ENCODE results near the gene TRIM8. TPM values are rescaled to one million over a fixed set of nuclear protein-coding genes. Genes with fewer than 3 reads are reported as not detected.

TRIM8 gene
- total RNA-seq, 1 donor from 2014 or later, result 31.4 TPM

GRCh38 chr10:102620138-102620590, 24.1 kb upstream of the TRIM8 start:
- no peak overlapping the region for H2AFZ ChIP-seq (replicated peaks)
- H3K79me2 ChIP-seq (ENCODE audit: low read depth), result no peaks in the 10 kb centered on the region
- no peak overlapping the region for H3K27ac Mint-ChIP-seq
- no peaks in the 10 kb centered on the region for H3K9me3 Mint-ChIP-seq
- peaks cover 5% of the 10 kb centered on the region for H4K20me1 ChIP-seq (ENCODE audit: low read depth)
- H3K27ac ChIP-seq, result no peak overlapping the region
- no peaks in the 10 kb centered on the region for H3K9me3 ChIP-seq (ENCODE audit: low read depth)
- H3K4me3 ChIP-seq, result no peak overlapping the region
- peaks cover 15% of the 10 kb centered on the region for H3K4me1 ChIP-seq
- peaks cover 9% of the 10 kb centered on the region for H3F3A ChIP-seq (ENCODE audit: low read depth)
- no peak for DNase-seq (ENCODE audit: low spot score)
- TF ChIP-seq EZH2phosphoT487 (IDR thresholded peaks at IDR 0.05) (no peak), CTCF (IDR thresholded peaks at IDR 0.05) (no peak), EZH2 (IDR thresholded peaks at IDR 0.05) (no peak)
- peaks cover 4% of the 10 kb centered on the region for H3K27me3 Mint-ChIP-seq (ENCODE audit: insufficient read depth, low read depth)
- no peak overlapping the region for H3K9ac ChIP-seq
- H3K36me3 Mint-ChIP-seq, result peaks cover 28% of the 10 kb centered on the region
- no peaks in the 10 kb centered on the region for H3K36me3 ChIP-seq
- no peaks in the 10 kb centered on the region for H3K27me3 ChIP-seq
- H3K4me3 Mint-ChIP-seq, result no peak overlapping the region
- no peak overlapping the region for H3K4me2 ChIP-seq
- peaks cover 13% of the 10 kb centered on the region for H3K4me1 Mint-ChIP-seq

- no peak overlapping the region for H3K27ac Mint-ChIP-seq
- Histone ChIP-seq H3K4me1 (peaks cover 21% of the 10 kb centered on the region), H3K9me3 (ENCODE audit: low read depth) (no peaks in the 10 kb centered on the region), H3F3A (ENCODE audit: low read depth) (peaks cover 16% of the 10 kb centered on the region), H4K20me1 (ENCODE audit: low read depth) (peaks cover under 1% of the 10 kb centered on the region), H2AFZ (replicated peaks) (no peak overlapping the region), H3K4me3 (no peak overlapping the region), H3K27ac (no peak overlapping the region), H3K4me2 (no peak overlapping the region), H3K9ac (no peak overlapping the region), H3K27me3 (no peaks in the 10 kb centered on the region), H3K79me2 (ENCODE audit: low read depth) (no peaks in the 10 kb centered on the region), H3K36me3 (no peaks in the 10 kb centered on the region)
- TF ChIP-seq CTCF (IDR thresholded peaks at IDR 0.05), result no peak
- TF ChIP-seq EZH2 (IDR thresholded peaks at IDR 0.05), result no peak
- TF ChIP-seq EZH2phosphoT487 (IDR thresholded peaks at IDR 0.05), result no peak
- H3K36me3 Mint-ChIP-seq, result peaks cover 30% of the 10 kb centered on the region
- H3K27me3 Mint-ChIP-seq (ENCODE audit: insufficient read depth, low read depth), result peaks cover 6% of the 10 kb centered on the region
- no peak overlapping the region for H3K4me3 Mint-ChIP-seq
- H3K9me3 Mint-ChIP-seq, result no peaks in the 10 kb centered on the region
- H3K4me1 Mint-ChIP-seq, result peaks cover 18% of the 10 kb centered on the region
- no peak for DNase-seq (ENCODE audit: low spot score)
These were observed 23.5 kb upstream of the TRIM8 start for GRCh38 chr10:102620591-102621442.

- no peaks in the 10 kb centered on the region for H3K79me2 ChIP-seq (ENCODE audit: low read depth)
- no peaks in the 10 kb centered on the region for H3K36me3 ChIP-seq
- H3K27ac Mint-ChIP-seq, result peak overlapping the region; percentile 92
- peaks cover 25% of the 10 kb centered on the region for H3F3A ChIP-seq (ENCODE audit: low read depth)
- no peak overlapping the region for H3K4me2 ChIP-seq
- peaks cover 30% of the 10 kb centered on the region for H3K4me1 ChIP-seq
- H3K27ac ChIP-seq, result no peak overlapping the region
- TF ChIP-seq EZH2phosphoT487 (IDR thresholded peaks at IDR 0.05) (no peak), CTCF (IDR thresholded peaks at IDR 0.05) (no peak), EZH2 (IDR thresholded peaks at IDR 0.05) (no peak)
- no peak overlapping the region for H3K4me3 Mint-ChIP-seq
- no peaks in the 10 kb centered on the region for H3K9me3 ChIP-seq (ENCODE audit: low read depth)
- no peaks in the 10 kb centered on the region for H4K20me1 ChIP-seq (ENCODE audit: low read depth)
- no peaks in the 10 kb centered on the region for H3K27me3 ChIP-seq
- peaks cover 27% of the 10 kb centered on the region for H3K4me1 Mint-ChIP-seq
- H3K4me3 ChIP-seq, result no peak overlapping the region
- no peak overlapping the region for H2AFZ ChIP-seq (replicated peaks)
- no peak for DNase-seq (ENCODE audit: low spot score)
- no peak overlapping the region for H3K9ac ChIP-seq
- H3K27me3 Mint-ChIP-seq (ENCODE audit: insufficient read depth, low read depth), result peaks cover 7% of the 10 kb centered on the region
- peaks cover 31% of the 10 kb centered on the region for H3K36me3 Mint-ChIP-seq
- no peaks in the 10 kb centered on the region for H3K9me3 Mint-ChIP-seq
These were observed 22.6 kb upstream of the TRIM8 start for GRCh38 chr10:102621443-102622325.

All from neural progenitor cell (in vitro differentiated cells).